Lower lobe of right lung (tissue), 2 donors: Measurements from ENCODE around the gene PAPPA. TPM values are rescaled to one million over a fixed set of nuclear protein-coding genes. Genes with fewer than 3 reads are reported as not detected.

Experiments
- ATAC-seq, 2 donors: fragments of 200-7000 bp; cut with Tn5 transposase; one replicate each; pipeline ENCODE4 v1.9.1; 2020 to 2022; ENCODE audit warnings: mild to moderate bottlenecking in 2 of 2, moderate library complexity in 2 of 2
- DNase-seq: peaks from one replicate; pipeline ENCODE4 v3.0.0-alpha.2; 2020
- H3K27ac ChIP-seq: fragments of 200-600 bp; one replicate; pipeline ENCODE4 v1.8.0; 2022
- H3K27me3 ChIP-seq: fragments of 200-600 bp; one replicate; pipeline ENCODE4 v1.8.0; 2022; ENCODE audit warnings: low read depth
- H3K36me3 ChIP-seq: fragments of 200-600 bp; one replicate; pipeline ENCODE4 v1.8.0; 2022; ENCODE audit warnings: mild to moderate bottlenecking
- H3K4me1 ChIP-seq: fragments of 200-600 bp; one replicate; pipeline ENCODE4 v1.8.0; 2022
- H3K4me3 ChIP-seq: fragments of 200-600 bp; one replicate; pipeline ENCODE4 v1.8.0; 2022; ENCODE audit warnings: mild to moderate bottlenecking
- H3K9me3 ChIP-seq: fragments of 200-600 bp; one replicate; pipeline ENCODE4 v1.8.0; 2022
- CTCF ChIP-seq: fragments of 200-600 bp; IDR thresholded peaks from one replicate; pipeline ENCODE4 v1.8.0; 2022; ENCODE audit warnings: antibody characterized with exemption, mild to moderate bottlenecking
- intact Hi-C: fragments of 100-400 bp; cut with DNase I; formaldehyde crosslinking; loops from one replicate; pipeline ENCODE4 v1.11.0; 2022
- long read RNA-seq: library from polyadenylated mRNA; unstranded; transcript quantifications from one replicate; pipeline ENCODE4 v2.0.0, GENCODE V29; 2021
- total RNA-seq: library from RNA; stranded (reverse); fragmentation: NEBNext Ultra II Directional; extraction: Animal tissue kit (Norgen Biotek cat#: 25700); gene quantifications from one replicate; pipeline ENCODE4 v1.2.1, GENCODE V29; 2021
- donor health status: DM: no; HTN: yes; CAD: no; lungs with severe emphysema.

PAPPA gene
- 2.2 TPM for total RNA-seq
- long read RNA-seq, full-length matches to known transcripts = 1 of 4 reads
- long read RNA-seq, partial matches to known transcripts = 0 of 4 reads
- long read RNA-seq, other reads (novel, unspliced or antisense) = 3 of 4 reads

GRCh38 chr9:116153765-116154333 lies at the start of gene PAPPA:
PAPPA (plus strand) TSS chr9:116153791; CDS start chr9:116154173, 382 bp downstream.
- no peaks in the 10 kb centered on the region for H3K9me3 ChIP-seq
- peaks cover 25% of the 10 kb centered on the region for H3K27me3 ChIP-seq
- peak within 1 kb of the TSS; percentile 44 for H3K27ac ChIP-seq

GRCh38 chr9:116103976-116104820 lies 49.4 kb upstream of the PAPPA start:
- H3K4me1 ChIP-seq = no peaks in the 10 kb centered on the region
- no peaks in the 10 kb centered on the region for H3K9me3 ChIP-seq
- no peak for TF ChIP-seq CTCF
- H3K36me3 ChIP-seq = no peaks in the 10 kb centered on the region
- no peaks in the 10 kb centered on the region for H3K27me3 ChIP-seq
- ATAC-seq (no peak), DNase-seq (no peak)
- H3K27ac ChIP-seq = no peak overlapping the region
- intact Hi-C loops = no loop called here
- H3K4me3 ChIP-seq = no peak overlapping the region

More at GRCh38 chr9:116153765-116154333, at the start of gene PAPPA:
- DNase-seq (no peak), ATAC-seq (no peak)
- TF ChIP-seq CTCF = no peak
- no peaks in the 10 kb centered on the region for H3K36me3 ChIP-seq
- peak within 1 kb of the TSS; percentile 57 for H3K4me3 ChIP-seq
- intact Hi-C loops = no loop called here
- H3K4me1 ChIP-seq = peaks cover 17% of the 10 kb centered on the region

- Histone ChIP-seq H3K27me3 (no peaks in the 10 kb centered on the region), H3K4me1 (no peaks in the 10 kb centered on the region), H3K27ac (no peak overlapping the region), H3K9me3 (no peaks in the 10 kb centered on the region), H3K36me3 (no peaks in the 10 kb centered on the region), H3K4me3 (no peak overlapping the region)
- TF ChIP-seq CTCF = peak; percentile 31
- ATAC-seq (no peak), DNase-seq (no peak)
- intact Hi-C loops = no loop called here
Observed at GRCh38 chr9:116112236-116112635, 41.4 kb upstream of the PAPPA start.

GRCh38 chr9:116115761-116116353 lies 37.7 kb upstream of the PAPPA start:
- Histone ChIP-seq H3K4me3 (no peak overlapping the region), H3K36me3 (no peaks in the 10 kb centered on the region), H3K9me3 (no peaks in the 10 kb centered on the region), H3K27me3 (no peaks in the 10 kb centered on the region), H3K27ac (no peak overlapping the region), H3K4me1 (no peaks in the 10 kb centered on the region)
- no peak for TF ChIP-seq CTCF
- intact Hi-C loops = no loop called here
- ATAC-seq (no peak), DNase-seq (no peak)

- DNase-seq (no peak), ATAC-seq (no peak)
- H3K4me3 ChIP-seq = no peak overlapping the region
- intact Hi-C loops = no loop called here
- H3K36me3 ChIP-seq = no peaks in the 10 kb centered on the region
- H3K27me3 ChIP-seq = no peaks in the 10 kb centered on the region
- H3K27ac ChIP-seq = no peak overlapping the region
- no peaks in the 10 kb centered on the region for H3K4me1 ChIP-seq
- H3K9me3 ChIP-seq = no peaks in the 10 kb centered on the region
- no peak for TF ChIP-seq CTCF
Observed at GRCh38 chr9:116116393-116116792, 37.2 kb upstream of the PAPPA start.
